ENCODE results near the gene MCF2L.
A peak's percentile ranks its signal among the peaks of the same experiment; 100 is the strongest.

MCF2L gene

GRCh38 chr13:112966776-112967175 is 2.2 kb upstream of the MCF2L start:
- Mint-ChIP-seq H3K4me3 (no peak overlapping the region), H3K9me3 (no peaks in the 10 kb centered on the region), H3K36me3 (ENCODE audit: low read depth) (no peaks in the 10 kb centered on the region), H3K27me3 (ENCODE audit: low read depth) (peaks cover 45% of the 10 kb centered on the region), H3K27ac (no peak overlapping the region), H3K4me1 (ENCODE audit: low read depth) (peaks cover 6% of the 10 kb centered on the region)

- no peaks in the 10 kb centered on the region for H3K36me3 Mint-ChIP-seq (ENCODE audit: low read depth)
- no peak overlapping the region for H3K27ac Mint-ChIP-seq
- H3K4me3 Mint-ChIP-seq, result peak overlapping the region; percentile 46
- H3K27me3 Mint-ChIP-seq (ENCODE audit: low read depth), result peaks cover 52% of the 10 kb centered on the region
- H3K9me3 Mint-ChIP-seq, result no peaks in the 10 kb centered on the region
- peaks cover 6% of the 10 kb centered on the region for H3K4me1 Mint-ChIP-seq (ENCODE audit: low read depth)
These were observed 1.2 kb upstream of the MCF2L start for GRCh38 chr13:112967686-112968379.

GRCh38 chr13:112968380-112968909 is 569 bp upstream of the MCF2L start:
- peak overlapping the region; percentile 46 for H3K4me3 Mint-ChIP-seq
- H3K4me1 Mint-ChIP-seq (ENCODE audit: low read depth), result peaks cover 6% of the 10 kb centered on the region
- peaks cover 52% of the 10 kb centered on the region for H3K27me3 Mint-ChIP-seq (ENCODE audit: low read depth)
- H3K27ac Mint-ChIP-seq, result no peak overlapping the region
- no peaks in the 10 kb centered on the region for H3K36me3 Mint-ChIP-seq (ENCODE audit: low read depth)
- no peaks in the 10 kb centered on the region for H3K9me3 Mint-ChIP-seq

- Mint-ChIP-seq H3K4me3 (peak overlapping the region; percentile 82), H3K36me3 (ENCODE audit: low read depth) (no peaks in the 10 kb centered on the region), H3K27me3 (ENCODE audit: low read depth) (peaks cover 52% of the 10 kb centered on the region), H3K4me1 (ENCODE audit: low read depth) (peaks cover 6% of the 10 kb centered on the region), H3K27ac (no peak overlapping the region), H3K9me3 (no peaks in the 10 kb centered on the region)
These were observed 801 bp downstream of the MCF2L start for GRCh38 chr13:112969692-112970338.

GRCh38 chr13:112970552-112971287 is 1.7 kb downstream of the MCF2L start:
- Mint-ChIP-seq H3K27ac (no peak overlapping the region), H3K27me3 (ENCODE audit: low read depth) (peaks cover 52% of the 10 kb centered on the region), H3K4me3 (no peak overlapping the region), H3K36me3 (ENCODE audit: low read depth) (no peaks in the 10 kb centered on the region), H3K9me3 (no peaks in the 10 kb centered on the region), H3K4me1 (ENCODE audit: low read depth) (peaks cover 6% of the 10 kb centered on the region)

GRCh38 chr13:112971288-112971643 is 2.3 kb downstream of the MCF2L start:
- Mint-ChIP-seq H3K36me3 (ENCODE audit: low read depth) (no peaks in the 10 kb centered on the region), H3K27me3 (ENCODE audit: low read depth) (peaks cover 46% of the 10 kb centered on the region), H3K4me1 (ENCODE audit: low read depth) (peaks cover 6% of the 10 kb centered on the region), H3K9me3 (no peaks in the 10 kb centered on the region), H3K4me3 (no peak overlapping the region), H3K27ac (no peak overlapping the region)

- Mint-ChIP-seq H3K4me1 (ENCODE audit: low read depth) (peaks cover 6% of the 10 kb centered on the region), H3K36me3 (ENCODE audit: low read depth) (no peaks in the 10 kb centered on the region), H3K27ac (no peak overlapping the region), H3K9me3 (no peaks in the 10 kb centered on the region), H3K27me3 (ENCODE audit: low read depth) (peaks cover 41% of the 10 kb centered on the region), H3K4me3 (no peak overlapping the region)
These were observed 3.2 kb downstream of the MCF2L start for GRCh38 chr13:112972258-112972657.

GRCh38 chr13:112972867-112973576 is 4.0 kb downstream of the MCF2L start:
- Mint-ChIP-seq H3K27me3 (ENCODE audit: low read depth) (peaks cover 37% of the 10 kb centered on the region), H3K36me3 (ENCODE audit: low read depth) (no peaks in the 10 kb centered on the region), H3K4me1 (ENCODE audit: low read depth) (peaks cover 6% of the 10 kb centered on the region), H3K9me3 (no peaks in the 10 kb centered on the region), H3K4me3 (no peak overlapping the region), H3K27ac (no peak overlapping the region)

GRCh38 chr13:112973577-112973951 is 4.5 kb downstream of the MCF2L start:
- Mint-ChIP-seq H3K9me3 (no peaks in the 10 kb centered on the region), H3K4me1 (ENCODE audit: low read depth) (peaks cover 4% of the 10 kb centered on the region), H3K36me3 (ENCODE audit: low read depth) (no peaks in the 10 kb centered on the region), H3K27ac (no peak overlapping the region), H3K27me3 (ENCODE audit: low read depth) (peaks cover 34% of the 10 kb centered on the region), H3K4me3 (no peak overlapping the region)

- H3K4me1 Mint-ChIP-seq (ENCODE audit: low read depth), result peaks cover 4% of the 10 kb centered on the region
- no peak overlapping the region for H3K4me3 Mint-ChIP-seq
- peaks cover 33% of the 10 kb centered on the region for H3K27me3 Mint-ChIP-seq (ENCODE audit: low read depth)
- H3K9me3 Mint-ChIP-seq, result no peaks in the 10 kb centered on the region
- H3K27ac Mint-ChIP-seq, result no peak overlapping the region
- H3K36me3 Mint-ChIP-seq (ENCODE audit: low read depth), result no peaks in the 10 kb centered on the region
These were observed 5.1 kb downstream of the MCF2L start for GRCh38 chr13:112974125-112974524.

GRCh38 chr13:112974671-112975070 is 5.7 kb downstream of the MCF2L start:
- no peaks in the 10 kb centered on the region for H3K4me1 Mint-ChIP-seq (ENCODE audit: low read depth)
- H3K36me3 Mint-ChIP-seq (ENCODE audit: low read depth), result no peaks in the 10 kb centered on the region
- H3K4me3 Mint-ChIP-seq, result no peak overlapping the region
- H3K9me3 Mint-ChIP-seq, result no peaks in the 10 kb centered on the region
- H3K27ac Mint-ChIP-seq, result no peak overlapping the region
- peaks cover 28% of the 10 kb centered on the region for H3K27me3 Mint-ChIP-seq (ENCODE audit: low read depth)

- no peaks in the 10 kb centered on the region for H3K9me3 Mint-ChIP-seq
- no peak overlapping the region for H3K27ac Mint-ChIP-seq
- H3K27me3 Mint-ChIP-seq (ENCODE audit: low read depth), result peaks cover 20% of the 10 kb centered on the region
- H3K4me1 Mint-ChIP-seq (ENCODE audit: low read depth), result no peaks in the 10 kb centered on the region
- no peak overlapping the region for H3K4me3 Mint-ChIP-seq
- H3K36me3 Mint-ChIP-seq (ENCODE audit: low read depth), result no peaks in the 10 kb centered on the region
These were observed 6.5 kb downstream of the MCF2L start for GRCh38 chr13:112975401-112975939.

GRCh38 chr13:112976526-112976925 is 7.5 kb downstream of the MCF2L start:
- Mint-ChIP-seq H3K27me3 (ENCODE audit: low read depth) (peaks cover 9% of the 10 kb centered on the region), H3K36me3 (ENCODE audit: low read depth) (no peaks in the 10 kb centered on the region), H3K9me3 (no peaks in the 10 kb centered on the region), H3K27ac (no peak overlapping the region), H3K4me3 (no peak overlapping the region), H3K4me1 (ENCODE audit: low read depth) (no peaks in the 10 kb centered on the region)

GRCh38 chr13:112977091-112977490 is 8.1 kb downstream of the MCF2L start:
- H3K9me3 Mint-ChIP-seq, result no peaks in the 10 kb centered on the region
- no peak overlapping the region for H3K27ac Mint-ChIP-seq
- no peaks in the 10 kb centered on the region for H3K4me1 Mint-ChIP-seq (ENCODE audit: low read depth)
- peaks cover 4% of the 10 kb centered on the region for H3K27me3 Mint-ChIP-seq (ENCODE audit: low read depth)
- no peaks in the 10 kb centered on the region for H3K36me3 Mint-ChIP-seq (ENCODE audit: low read depth)
- no peak overlapping the region for H3K4me3 Mint-ChIP-seq
